PC-9 (cell line): ENCODE results near the gene EIF5A. TPM values are rescaled to one million over a fixed set of nuclear protein-coding genes. Genes with fewer than 3 reads are reported as not detected.

Experiments
- BruUV-seq: library from RNA; stranded (reverse); fragments of 400-500 nt; replicated peaks from 2 replicates; lab custom pipeline; 2021; lab: Mats Ljungman, UMichigan
- CTCF ChIA-PET: fragments of 300-600 bp; sonication (Branson Sonifier 250); formaldehyde crosslinking; loops from one replicate; lab custom pipeline; 2022; ENCODE audit warnings: antibody characterized with exemption; lab: Charles Lee
- POLR2A ChIA-PET: fragments of 300-600 bp; sonication (Branson Sonifier 250); formaldehyde crosslinking; loops from one replicate; lab custom pipeline; 2022; ENCODE audit warnings: antibody characterized with exemption; ENCODE audit not compliant: unreplicated experiment; lab: Charles Lee
- DNase-seq, 2 experiments: peaks; one replicate each; pipeline versions ENCODE4 v3.0.0 to v3.0.0-alpha.2; 2015 to 2022; ENCODE audit warnings: mixed read lengths in 1 of 2
- H2AFZ ChIP-seq: fragments of 200-600 bp; sonication (generic); 2 replicates; pipeline ENCODE4 v1.8.1; 2017; ENCODE audit warnings: antibody characterized with exemption
- H3F3A ChIP-seq: fragments of 200-600 bp; sonication (generic); 2 replicates; pipeline ENCODE4 v1.8.1; 2017; ENCODE audit warnings: antibody characterized with exemption, mild to moderate bottlenecking, low read depth; ENCODE audit not compliant: insufficient read depth
- H3K27ac ChIP-seq: fragments of 200-600 bp; sonication (generic); 2 replicates; pipeline ENCODE4 v1.6.1; 2016; ENCODE audit warnings: mixed run types
- H3K27me3 ChIP-seq: fragments of 200-600 bp; sonication (generic); 2 replicates; pipeline ENCODE4 v1.6.1; 2016; ENCODE audit warnings: low read depth, mixed run types; ENCODE audit not compliant: insufficient read depth
- H3K36me3 ChIP-seq: fragments of 200-600 bp; sonication (generic); 2 replicates; pipeline ENCODE4 v1.6.1; 2016; ENCODE audit warnings: low read depth, mixed run types
- H3K4me1 ChIP-seq: fragments of 200-600 bp; sonication (generic); replicated peaks from 2 replicates; pipeline ENCODE4 v1.6.1; 2016; ENCODE audit warnings: mixed run types; ENCODE audit not compliant: insufficient read depth
- H3K4me2 ChIP-seq: fragments of 200-600 bp; sonication (generic); 2 replicates; pipeline ENCODE4 v1.6.1; 2017; ENCODE audit warnings: mixed run types
- H3K4me3 ChIP-seq: fragments of 200-600 bp; sonication (generic); 2 replicates; pipeline ENCODE4 v1.6.1; 2016; ENCODE audit warnings: mixed run types
- H3K79me2 ChIP-seq: fragments of 200-600 bp; sonication (generic); 2 replicates; pipeline ENCODE4 v1.6.1; 2017; ENCODE audit warnings: low read depth, mixed run types
- H3K9me2 ChIP-seq: fragments of 200-600 bp; sonication (generic); 2 replicates; pipeline ENCODE4 v1.8.1; 2017; ENCODE audit warnings: mild to moderate bottlenecking; ENCODE audit not compliant: insufficient read depth
- H3K9me3 ChIP-seq: fragments of 200-600 bp; sonication (generic); 2 replicates; pipeline ENCODE4 v1.8.1; 2016; ENCODE audit warnings: low read depth; ENCODE audit not compliant: insufficient read depth
- H4K20me1 ChIP-seq: fragments of 200-600 bp; sonication (generic); 2 replicates; pipeline ENCODE4 v1.8.1; 2017; ENCODE audit not compliant: insufficient read depth
- CTCF ChIP-seq: fragments of 200-600 bp; sonication (generic); conservative IDR thresholded peaks from 2 replicates; pipeline ENCODE4 v1.6.1; 2017; ENCODE audit warnings: mixed run types, antibody characterized with exemption, mild to moderate bottlenecking, moderate library complexity
- EZH2 ChIP-seq: fragments of 200-600 bp; sonication (generic); IDR thresholded peaks from 2 replicates; pipeline ENCODE4 v1.8.0; 2017; ENCODE audit warnings: antibody characterized with exemption, low read depth
- intact Hi-C: fragments of 100-400 bp; cut with micrococcal nuclease; formaldehyde crosslinking; loops from one replicate; pipeline ENCODE4 v1.10.0; 2022; ENCODE audit not compliant: unreplicated experiment
- total RNA-seq: library from RNA; stranded (reverse); gene quantifications from 2 replicates; pipeline ENCODE4 v1.2.3, GENCODE V29; 2021

Gene EIF5A
- total RNA-seq, 1 experiment from 2014 or later: 1,298 TPM

- peaks cover 10% of the 10 kb centered on the region; the same call in 1 of the 2 replicates for H3K27me3 ChIP-seq
- H3K4me3 ChIP-seq: no peak overlapping the region
- no peaks in the 10 kb centered on the region for H4K20me1 ChIP-seq
- intact Hi-C loops: no loop called here
- peaks cover 32% of the 10 kb centered on the region; the same call in 1 of the 2 replicates for H3F3A ChIP-seq
- CTCF ChIA-PET: no interaction called here
- peak overlapping the region; percentile 49 for H3K4me2 ChIP-seq
- peaks cover 25% of the 10 kb centered on the region for H3K4me1 ChIP-seq
- BruUV-seq: no TSS peak
- no peaks in the 10 kb centered on the region for H3K9me3 ChIP-seq
- no peaks in the 10 kb centered on the region for H3K9me2 ChIP-seq
- H2AFZ ChIP-seq: no peak overlapping the region
- POLR2A ChIA-PET: no interaction called here
- H3K27ac ChIP-seq: peak overlapping the region; percentile 22; the same call in 1 of the 2 replicates
- no peak for DNase-seq
- TF ChIP-seq CTCF: no peak
- no peak for TF ChIP-seq EZH2
- H3K79me2 ChIP-seq: no peaks in the 10 kb centered on the region
- H3K36me3 ChIP-seq: no peaks in the 10 kb centered on the region
Measured at GRCh38 chr17:7292729-7293128, 14.7 kb upstream of the EIF5A start.

- Histone ChIP-seq H3K27ac (no peak overlapping the region), H2AFZ (no peak overlapping the region), H3F3A (peaks cover 32% of the 10 kb centered on the region; the same call in 1 of the 2 replicates), H4K20me1 (no peaks in the 10 kb centered on the region), H3K9me2 (no peaks in the 10 kb centered on the region), H3K4me2 (peak overlapping the region; percentile 49), H3K36me3 (no peaks in the 10 kb centered on the region), H3K79me2 (no peaks in the 10 kb centered on the region), H3K4me1 (peaks cover 25% of the 10 kb centered on the region), H3K9me3 (no peaks in the 10 kb centered on the region), H3K27me3 (peaks cover 10% of the 10 kb centered on the region; the same call in 1 of the 2 replicates), H3K4me3 (no peak overlapping the region)
- peak in 1 of 2 experiments; percentile 86 for DNase-seq
- CTCF ChIA-PET: no interaction called here
- intact Hi-C loops: no loop called here
- BruUV-seq: no TSS peak
- POLR2A ChIA-PET: interaction anchor here (0.6 kb wide), 1 partner anchor 30 kb away, joined by 6 read pairs; no protein-coding TSS in a partner anchor
- TF ChIP-seq CTCF (no peak), EZH2 (no peak)
Measured at GRCh38 chr17:7293159-7293558, 14.3 kb upstream of the EIF5A start.

- H3K4me3 ChIP-seq: no peak overlapping the region
- DNase-seq: peak in 1 of 2 experiments; percentile 34
- ChIA-PET CTCF (no interaction called here), POLR2A (no interaction called here)
- no peak for TF ChIP-seq EZH2
- no peak for TF ChIP-seq CTCF
- peaks cover 32% of the 10 kb centered on the region; the same call in 1 of the 2 replicates for H3F3A ChIP-seq
- no peak overlapping the region for H3K27ac ChIP-seq
- no peaks in the 10 kb centered on the region for H3K36me3 ChIP-seq
- no peak overlapping the region for H2AFZ ChIP-seq
- H3K9me3 ChIP-seq: no peaks in the 10 kb centered on the region
- H3K9me2 ChIP-seq: no peaks in the 10 kb centered on the region
- H3K4me2 ChIP-seq: peak overlapping the region; percentile 49; the same call in 1 of the 2 replicates
- BruUV-seq: no TSS peak
- no peaks in the 10 kb centered on the region for H3K79me2 ChIP-seq
- intact Hi-C loops: no loop called here
- no peaks in the 10 kb centered on the region for H4K20me1 ChIP-seq
- peaks cover 25% of the 10 kb centered on the region for H3K4me1 ChIP-seq
- H3K27me3 ChIP-seq: peaks cover 10% of the 10 kb centered on the region; the same call in 1 of the 2 replicates
Measured at GRCh38 chr17:7293816-7294613, 13.4 kb upstream of the EIF5A start.
